Gastrocnemius medialis (tissue), 4 donors: ENCODE measurements around the gene OR6J1.

Experiments
- POLR2A ChIP-seq, 2 donors: fragments of 450-650 bp; IDR thresholded peaks; one replicate each; pipeline ENCODE4 v1.6.1; 2017; ENCODE audit warnings: antibody characterized with exemption in 2 of 2, mild to moderate bottlenecking in 2 of 2, moderate library complexity in 2 of 2
- TF ChIP-seq, protein P1 (sequence below), 5 experiments: fragments of 450-650 bp in 3 of 5; fragments of 200-600 bp in 2 of 5; sonication (generic) in 2 of 5; IDR thresholded peaks in 4 of 5; conservative IDR thresholded peaks in 1 of 5; 1 replicate in 4 of 5; 2 replicates in 1 of 5; pipeline ENCODE4 v1.5.1; 2016 to 2019; ENCODE audit warnings: antibody characterized with exemption in 5 of 5, mild to moderate bottlenecking in 3 of 5, moderate library complexity in 3 of 5

DNA sequence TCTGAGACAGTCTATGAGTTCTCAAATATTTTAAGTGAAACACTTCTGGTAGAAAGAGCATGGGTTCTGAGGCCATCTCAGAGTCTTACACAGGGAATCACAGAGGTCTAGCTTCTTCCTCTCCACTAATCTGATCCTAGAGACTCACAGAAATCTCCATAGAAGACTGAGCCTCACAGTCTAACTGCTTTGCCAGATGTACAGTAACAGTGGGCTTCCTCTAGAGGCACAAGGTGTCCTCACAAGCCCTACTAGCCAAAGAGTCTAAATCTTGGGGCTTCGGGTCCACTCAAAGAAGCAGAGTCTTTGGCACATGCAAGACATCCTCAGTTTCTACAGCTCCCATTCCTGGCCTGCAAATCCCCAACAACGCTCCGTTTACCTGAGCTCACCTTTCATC, 14.1 kb downstream of the OR6J1 start:
- no peak for TF ChIP-seq POLR2A (IDR thresholded peaks at IDR 0.05)
- TF ChIP-seq, protein P1, sequence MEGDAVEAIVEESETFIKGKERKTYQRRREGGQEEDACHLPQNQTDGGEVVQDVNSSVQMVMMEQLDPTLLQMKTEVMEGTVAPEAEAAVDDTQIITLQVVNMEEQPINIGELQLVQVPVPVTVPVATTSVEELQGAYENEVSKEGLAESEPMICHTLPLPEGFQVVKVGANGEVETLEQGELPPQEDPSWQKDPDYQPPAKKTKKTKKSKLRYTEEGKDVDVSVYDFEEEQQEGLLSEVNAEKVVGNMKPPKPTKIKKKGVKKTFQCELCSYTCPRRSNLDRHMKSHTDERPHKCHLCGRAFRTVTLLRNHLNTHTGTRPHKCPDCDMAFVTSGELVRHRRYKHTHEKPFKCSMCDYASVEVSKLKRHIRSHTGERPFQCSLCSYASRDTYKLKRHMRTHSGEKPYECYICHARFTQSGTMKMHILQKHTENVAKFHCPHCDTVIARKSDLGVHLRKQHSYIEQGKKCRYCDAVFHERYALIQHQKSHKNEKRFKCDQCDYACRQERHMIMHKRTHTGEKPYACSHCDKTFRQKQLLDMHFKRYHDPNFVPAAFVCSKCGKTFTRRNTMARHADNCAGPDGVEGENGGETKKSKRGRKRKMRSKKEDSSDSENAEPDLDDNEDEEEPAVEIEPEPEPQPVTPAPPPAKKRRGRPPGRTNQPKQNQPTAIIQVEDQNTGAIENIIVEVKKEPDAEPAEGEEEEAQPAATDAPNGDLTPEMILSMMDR (IDR thresholded peaks at IDR 0.05 in 4 of 5, conservative IDR thresholded peaks at IDR 0.05 in 1 of 5), result no peak
